ENCODE measurements around the gene CDC42BPB. TPM values are rescaled to one million over a fixed set of nuclear protein-coding genes. Genes with fewer than 3 reads are reported as not detected.

CDC42BPB gene
- polyA plus RNA-seq, 1 donor (not counting 4 experiments of a cell fraction or from before 2014, with no cell fraction given), result 41.3 TPM

- FAIRE-seq (no peak), DNase-seq (ENCODE audit: low read depth, low spot score) (no peak)
- Histone ChIP-seq H3K27ac (ENCODE audit: control insufficient read depth, insufficient read depth, low read length) (no peak overlapping the region), H3K9me3 (ENCODE audit: control insufficient read depth, low read depth, low read length) (no peaks in the 10 kb centered on the region), H4K20me1 (ENCODE audit: control insufficient read depth, extremely low read depth, insufficient read depth, low read length) (no peaks in the 10 kb centered on the region), H3K4me2 (ENCODE audit: control insufficient read depth, extremely low read depth, insufficient read depth, low read depth, low read length) (no peak overlapping the region), H3K27me3 (ENCODE audit: control insufficient read depth, extremely low read depth, insufficient read depth, low read length) (no peaks in the 10 kb centered on the region), H3K36me3 (ENCODE audit: control insufficient read depth in 2 of 2, extremely low read depth in 1 of 2, insufficient read depth in 2 of 2, low read length in 2 of 2) (peaks cover 37 to 43% of the 10 kb centered on the region in 2 experiments), H3K4me1 (ENCODE audit: control insufficient read depth, extremely low read depth, insufficient read depth, low read length) (no peaks in the 10 kb centered on the region), H3K9me1 (ENCODE audit: control insufficient read depth, extremely low read depth, insufficient read depth, low read length) (no peaks in the 10 kb centered on the region), H3K9ac (ENCODE audit: control insufficient read depth, extremely low read depth, insufficient read depth, low read length) (no peak overlapping the region), H2AFZ (ENCODE audit: control insufficient read depth, low read length) (no peak overlapping the region), H3K4me3 (ENCODE audit: control insufficient read depth in 2 of 3, extremely low read depth in 1 of 3, insufficient read depth in 2 of 3, low read depth in 1 of 3, low read length in 3 of 3) (no peak overlapping the region), H3K79me2 (ENCODE audit: control insufficient read depth, insufficient read depth, low read length) (no peaks in the 10 kb centered on the region)
- TF ChIP-seq EZH2 (IDR thresholded peaks at IDR 0.05; ENCODE audit: low read length) (no peak), CTCF (optimal IDR thresholded peaks at IDR 0.05 in 1 of 3, IDR thresholded peaks at IDR 0.05 in 1 of 3, conservative IDR thresholded peaks at IDR 0.05 in 1 of 3; ENCODE audit: extremely low read depth in 1 of 3, insufficient read depth in 2 of 3, low read length in 3 of 3) (no peak)
- dilution Hi-C loops (cut with MboI; ENCODE audit: extremely low pct_ligation_motif_present, low sequenced_read_pairs), result no loop called here
These were observed 98.9 kb downstream of the CDC42BPB start for GRCh38 chr14:102958461-102958860.

- Histone ChIP-seq H3K79me2 (ENCODE audit: control insufficient read depth, insufficient read depth, low read length) (no peaks in the 10 kb centered on the region), H3K9me3 (ENCODE audit: control insufficient read depth, low read depth, low read length) (no peaks in the 10 kb centered on the region), H3K4me2 (ENCODE audit: control insufficient read depth, extremely low read depth, insufficient read depth, low read depth, low read length) (no peak overlapping the region), H3K9me1 (ENCODE audit: control insufficient read depth, extremely low read depth, insufficient read depth, low read length) (no peaks in the 10 kb centered on the region), H3K9ac (ENCODE audit: control insufficient read depth, extremely low read depth, insufficient read depth, low read length) (no peak overlapping the region), H3K4me1 (ENCODE audit: control insufficient read depth, extremely low read depth, insufficient read depth, low read length) (no peaks in the 10 kb centered on the region), H2AFZ (ENCODE audit: control insufficient read depth, low read length) (no peak overlapping the region), H3K36me3 (ENCODE audit: control insufficient read depth in 2 of 2, extremely low read depth in 1 of 2, insufficient read depth in 2 of 2, low read length in 2 of 2) (peaks cover 39 to 46% of the 10 kb centered on the region in 2 experiments), H3K27ac (ENCODE audit: control insufficient read depth, insufficient read depth, low read length) (no peak overlapping the region), H4K20me1 (ENCODE audit: control insufficient read depth, extremely low read depth, insufficient read depth, low read length) (no peaks in the 10 kb centered on the region), H3K27me3 (ENCODE audit: control insufficient read depth, extremely low read depth, insufficient read depth, low read length) (no peaks in the 10 kb centered on the region), H3K4me3 (ENCODE audit: control insufficient read depth in 2 of 3, extremely low read depth in 1 of 3, insufficient read depth in 2 of 3, low read depth in 1 of 3, low read length in 3 of 3) (no peak overlapping the region)
- dilution Hi-C loops (cut with MboI; ENCODE audit: extremely low pct_ligation_motif_present, low sequenced_read_pairs), result no loop called here
- DNase-seq (ENCODE audit: low read depth, low spot score), result no peak
- no peak for TF ChIP-seq CTCF (optimal IDR thresholded peaks at IDR 0.05 in 1 of 3, IDR thresholded peaks at IDR 0.05 in 1 of 3, conservative IDR thresholded peaks at IDR 0.05 in 1 of 3; ENCODE audit: extremely low read depth in 1 of 3, insufficient read depth in 2 of 3, low read length in 3 of 3)
- TF ChIP-seq EZH2 (IDR thresholded peaks at IDR 0.05; ENCODE audit: low read length), result no peak
- no peak for FAIRE-seq
These were observed 100.1 kb downstream of the CDC42BPB start for GRCh38 chr14:102957222-102957621.
